Measurements from ENCODE around the gene ARL14EP.

DNA sequence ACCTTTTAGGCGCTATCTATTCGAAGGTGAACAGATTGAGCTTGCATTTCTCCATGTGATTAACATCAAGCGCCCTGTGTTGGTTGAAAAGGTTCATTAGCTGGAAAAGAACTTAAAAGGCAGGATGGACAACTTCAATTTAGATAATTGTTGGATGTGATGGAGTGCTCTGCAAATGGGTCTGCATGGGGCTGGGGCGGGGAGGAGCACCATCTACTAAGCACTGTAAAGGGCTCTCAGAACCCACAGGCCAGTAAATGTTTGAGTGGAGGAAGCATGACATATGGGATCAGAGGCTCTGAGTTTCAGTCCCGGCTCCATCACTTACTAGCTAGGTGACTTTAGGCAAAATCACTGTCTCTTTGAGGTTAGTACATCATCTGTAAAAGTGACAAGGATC lies 28.2 kb downstream of the ARL14EP start:
- TF ChIP-seq, protein P1, sequence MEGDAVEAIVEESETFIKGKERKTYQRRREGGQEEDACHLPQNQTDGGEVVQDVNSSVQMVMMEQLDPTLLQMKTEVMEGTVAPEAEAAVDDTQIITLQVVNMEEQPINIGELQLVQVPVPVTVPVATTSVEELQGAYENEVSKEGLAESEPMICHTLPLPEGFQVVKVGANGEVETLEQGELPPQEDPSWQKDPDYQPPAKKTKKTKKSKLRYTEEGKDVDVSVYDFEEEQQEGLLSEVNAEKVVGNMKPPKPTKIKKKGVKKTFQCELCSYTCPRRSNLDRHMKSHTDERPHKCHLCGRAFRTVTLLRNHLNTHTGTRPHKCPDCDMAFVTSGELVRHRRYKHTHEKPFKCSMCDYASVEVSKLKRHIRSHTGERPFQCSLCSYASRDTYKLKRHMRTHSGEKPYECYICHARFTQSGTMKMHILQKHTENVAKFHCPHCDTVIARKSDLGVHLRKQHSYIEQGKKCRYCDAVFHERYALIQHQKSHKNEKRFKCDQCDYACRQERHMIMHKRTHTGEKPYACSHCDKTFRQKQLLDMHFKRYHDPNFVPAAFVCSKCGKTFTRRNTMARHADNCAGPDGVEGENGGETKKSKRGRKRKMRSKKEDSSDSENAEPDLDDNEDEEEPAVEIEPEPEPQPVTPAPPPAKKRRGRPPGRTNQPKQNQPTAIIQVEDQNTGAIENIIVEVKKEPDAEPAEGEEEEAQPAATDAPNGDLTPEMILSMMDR (IDR thresholded peaks at IDR 0.05; ENCODE audit: extremely low read depth in 1 of 2, insufficient read depth in 1 of 2, low read depth in 1 of 2, low read length in 2 of 2) = no peak
- TF ChIP-seq POLR2AphosphoS5 (IDR thresholded peaks at IDR 0.05; ENCODE audit: insufficient read depth, low read depth, low read length) (no peak), EZH2 (IDR thresholded peaks at IDR 0.05; ENCODE audit: borderline replicate concordance, low read depth, low read length, severe bottlenecking) (no peak), POLR2A (IDR thresholded peaks at IDR 0.05; ENCODE audit: low read depth, low read length) (no peak), GATA2 (IDR thresholded peaks at IDR 0.05; ENCODE audit: insufficient read depth, insufficient read length, low read depth, low read length) (no peak)
- TF ChIP-seq, protein P2, sequence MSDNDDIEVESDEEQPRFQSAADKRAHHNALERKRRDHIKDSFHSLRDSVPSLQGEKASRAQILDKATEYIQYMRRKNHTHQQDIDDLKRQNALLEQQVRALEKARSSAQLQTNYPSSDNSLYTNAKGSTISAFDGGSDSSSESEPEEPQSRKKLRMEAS (IDR thresholded peaks at IDR 0.05; ENCODE audit: insufficient read depth, insufficient read length) = no peak
